Body of pancreas (tissue), 4 donors: ENCODE measurements around the gene CFAP58.

Experiments used
- CTCF ChIP-seq, 7 experiments: fragments of 450-650 bp in 4 of 7; fragments of 200-600 bp in 3 of 7; sonication (generic) in 3 of 7; IDR thresholded peaks; one replicate each; pipeline ENCODE4 v1.5.1; 2016 to 2019; ENCODE audit warnings: antibody characterized with exemption in 7 of 7
- POLR2A ChIP-seq, 3 donors: fragments of 450-650 bp; IDR thresholded peaks; one replicate each; pipeline ENCODE4 v1.6.1; 2016; ENCODE audit warnings: antibody characterized with exemption in 3 of 3, mild to moderate bottlenecking in 2 of 3

- TF ChIP-seq POLR2A (IDR thresholded peaks at IDR 0.05) (no peak), CTCF (IDR thresholded peaks at IDR 0.05) (no peak)
Observed at GRCh38 chr10:104452977-104453376, 99.3 kb downstream of the CFAP58 start.
